Right lung (tissue), 10 donors: ENCODE data around the gene HIP1. TPM values are rescaled to one million over a fixed set of nuclear protein-coding genes. Genes with fewer than 3 reads are reported as not detected.
A peak's percentile ranks its signal among the peaks of the same experiment; 100 is the strongest.
"Not testable (repeated sequence)": the region's sequence is repeated elsewhere in the genome, so short reads cannot be mapped to it uniquely, and the experiment has no call there.

Source experiments
- DNase-seq, 2 donors: peaks; one replicate each; pipeline ENCODE4 v3.0.0-alpha.2; 2013
- long read RNA-seq, 8 donors: transcript quantifications; one replicate each; lab custom pipeline, GENCODE V29; 2026
- polyA plus RNA-seq, 5 donors: library from polyadenylated mRNA; unstranded; fragments of 120-200 nt; gene quantifications; one replicate each; pipeline versions ENCODE4 v1.2.1 to v1.2.3, GENCODE V29; 2013; ENCODE audit warnings: inconsistent platforms in 1 of 5, low replicate concordance in 1 of 5; ENCODE audit not compliant: insufficient read length in 5 of 5, insufficient read depth in 1 of 5

Gene HIP1
- polyA plus RNA-seq, result 10 to 100 TPM; 33.4 to 44.7 (median 41.7) TPM
- long read RNA-seq, donor 1, full-length matches to known transcripts, result 3 of 3 reads
- long read RNA-seq, donor 1, partial matches to known transcripts, result 0 of 3 reads
- long read RNA-seq, donor 1, other reads (novel, unspliced or antisense), result 0 of 3 reads
- long read RNA-seq, donor 2, full-length matches to known transcripts, result 2 of 2 reads
- long read RNA-seq, donor 2, partial matches to known transcripts, result 0 of 2 reads
- long read RNA-seq, donor 2, other reads (novel, unspliced or antisense), result 0 of 2 reads
- long read RNA-seq, donor 3, full-length matches to known transcripts, result 1 of 1 reads
- long read RNA-seq, donor 3, partial matches to known transcripts, result 0 of 1 reads
- long read RNA-seq, donor 3, other reads (novel, unspliced or antisense), result 0 of 1 reads
- long read RNA-seq, donor 4, result 0 reads
- long read RNA-seq, donor 5, full-length matches to known transcripts, result 1 of 54 reads
- long read RNA-seq, donor 5, partial matches to known transcripts, result 25 of 54 reads
- long read RNA-seq, donor 5, other reads (novel, unspliced or antisense), result 28 of 54 reads
- long read RNA-seq, donor 6, full-length matches to known transcripts, result 1 of 1 reads
- long read RNA-seq, donor 6, partial matches to known transcripts, result 0 of 1 reads
- long read RNA-seq, donor 6, other reads (novel, unspliced or antisense), result 0 of 1 reads
- long read RNA-seq, donor 7, full-length matches to known transcripts, result 3 of 11 reads
- long read RNA-seq, donor 7, partial matches to known transcripts, result 8 of 11 reads
- long read RNA-seq, donor 7, other reads (novel, unspliced or antisense), result 0 of 11 reads
- long read RNA-seq, donor 8, full-length matches to known transcripts, result 2 of 2 reads
- long read RNA-seq, donor 8, partial matches to known transcripts, result 0 of 2 reads
- long read RNA-seq, donor 8, other reads (novel, unspliced or antisense), result 0 of 2 reads

DNA sequence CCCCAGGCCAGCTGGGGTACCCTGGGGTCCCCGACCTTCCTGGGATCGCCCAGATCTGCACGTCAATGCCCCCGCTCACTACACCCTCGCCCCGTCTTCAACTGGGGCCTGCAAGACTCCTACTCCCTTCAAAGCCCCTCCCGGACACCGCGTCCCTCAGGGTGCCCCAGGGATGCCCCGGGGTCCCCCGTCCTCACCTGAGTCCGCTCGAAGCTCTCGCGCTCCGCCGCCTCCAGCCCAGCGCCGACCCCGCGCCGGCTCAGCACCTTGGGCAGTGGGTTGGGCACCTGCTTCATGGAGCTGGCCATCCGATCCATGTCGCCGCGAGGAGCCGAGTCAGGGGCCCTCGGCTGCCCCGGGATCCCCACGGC lies at the start of gene HIP1:
TSS of gene HIP1 (minus strand) at position 338 of the 371 bp plus-strand sequence. CDS start at position 317, 21 bp downstream.
- DNase-seq, result no peak

DNA sequence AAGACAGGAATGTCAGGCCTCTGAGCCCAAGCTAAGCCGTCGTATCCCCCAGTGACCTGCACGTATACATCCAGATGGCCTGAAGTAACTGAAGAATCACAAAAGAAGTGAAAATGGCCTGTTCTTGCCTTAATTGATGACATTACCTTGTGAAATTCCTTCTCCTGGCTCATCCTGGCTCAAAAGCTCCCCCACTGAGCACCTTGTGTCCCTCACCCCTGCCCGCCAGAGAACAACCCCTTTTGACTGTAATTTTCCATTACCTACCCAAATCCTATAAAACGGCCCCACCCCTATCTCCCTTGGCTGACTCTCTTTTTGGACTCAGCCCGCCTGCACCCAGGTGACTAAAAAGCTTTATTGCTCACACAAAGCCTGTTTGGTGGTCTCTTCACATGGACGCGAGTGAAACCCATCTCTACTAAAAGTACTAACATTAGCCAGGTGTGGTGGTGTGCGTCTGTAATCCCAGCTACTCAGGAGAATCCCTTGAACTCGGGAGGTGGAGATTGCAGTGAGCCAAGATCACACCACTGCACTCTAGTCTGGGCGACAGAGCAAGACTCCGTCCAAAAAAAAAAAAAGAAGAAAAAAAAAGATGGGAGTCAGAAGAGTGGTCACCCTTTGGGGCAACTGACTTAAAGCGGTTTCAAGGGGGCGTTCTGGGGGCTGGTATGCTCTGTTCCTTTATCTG lies 49.6 kb upstream of the HIP1 start:
- DNase-seq, result not testable (repeated sequence)

DNA sequence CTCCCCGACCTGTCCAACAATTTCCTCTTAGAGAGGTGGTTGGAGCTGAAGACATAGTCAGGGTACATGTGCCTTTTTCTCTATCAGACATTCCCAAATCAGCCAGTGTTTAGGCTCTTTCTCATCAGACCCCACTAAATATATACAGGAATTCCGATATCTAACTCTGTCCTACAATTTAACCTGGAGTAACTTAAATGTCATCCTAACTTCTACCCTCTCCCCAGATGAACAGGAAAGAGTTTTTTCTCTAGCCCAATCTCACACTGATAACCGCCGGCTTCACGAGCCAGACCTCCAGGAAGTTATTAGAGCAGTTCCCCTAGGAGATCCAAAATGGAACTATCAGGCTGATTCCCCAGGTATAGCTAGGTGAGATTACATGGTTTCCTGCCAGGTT lies 44.3 kb upstream of the HIP1 start:
- not testable (repeated sequence) for DNase-seq

DNA sequence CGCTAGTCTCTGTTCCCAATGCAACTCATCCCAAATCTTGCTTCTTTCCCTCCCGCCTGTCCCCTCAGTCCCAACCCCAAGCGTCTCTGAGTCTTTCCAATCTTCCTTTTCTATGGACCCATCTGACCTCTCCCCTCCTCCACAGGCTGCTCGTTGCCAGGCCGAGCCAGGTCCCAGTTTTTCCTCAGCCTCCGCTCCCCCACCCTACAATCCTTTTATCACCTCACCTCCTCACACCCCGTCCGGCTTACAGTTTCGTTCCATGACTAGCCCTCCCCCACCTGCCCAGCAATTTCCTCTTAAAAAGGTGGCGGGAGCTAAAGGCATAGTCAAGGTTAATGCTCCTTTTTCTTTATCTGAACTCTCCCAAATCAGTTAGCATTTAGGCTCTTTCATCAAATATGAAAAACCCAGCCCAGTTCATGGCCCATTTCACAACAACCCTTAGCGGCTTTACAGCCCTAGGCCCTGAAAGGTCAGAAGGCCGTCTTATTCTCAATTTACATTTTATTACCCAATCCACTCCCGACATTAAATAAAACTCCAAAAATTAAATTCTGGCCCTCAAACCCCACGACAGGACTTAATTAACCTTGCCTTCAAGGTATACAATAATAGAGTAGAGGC lies 42.0 kb upstream of the HIP1 start:
- DNase-seq, result not testable (repeated sequence)

DNA sequence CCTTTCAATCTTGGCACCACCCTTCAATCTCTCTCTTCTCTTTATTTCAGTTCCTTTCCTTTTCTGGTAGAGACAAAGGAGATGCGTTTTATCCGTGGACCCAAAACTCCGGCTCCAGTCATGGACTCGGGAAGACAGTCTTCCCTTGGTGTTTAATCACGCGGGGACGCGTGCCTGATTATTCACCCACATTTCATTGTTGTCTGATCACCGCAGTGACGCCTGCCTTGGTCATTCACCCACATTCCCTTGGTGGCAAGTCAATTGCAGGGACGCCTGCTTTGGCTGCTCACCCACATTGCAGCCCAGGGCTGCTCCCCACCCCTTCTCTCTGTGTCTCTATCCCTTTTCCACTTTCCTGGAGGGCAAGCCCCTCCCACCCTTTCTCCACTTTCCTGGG lies 40.8 kb upstream of the HIP1 start:
- not testable (repeated sequence) for DNase-seq

DNA sequence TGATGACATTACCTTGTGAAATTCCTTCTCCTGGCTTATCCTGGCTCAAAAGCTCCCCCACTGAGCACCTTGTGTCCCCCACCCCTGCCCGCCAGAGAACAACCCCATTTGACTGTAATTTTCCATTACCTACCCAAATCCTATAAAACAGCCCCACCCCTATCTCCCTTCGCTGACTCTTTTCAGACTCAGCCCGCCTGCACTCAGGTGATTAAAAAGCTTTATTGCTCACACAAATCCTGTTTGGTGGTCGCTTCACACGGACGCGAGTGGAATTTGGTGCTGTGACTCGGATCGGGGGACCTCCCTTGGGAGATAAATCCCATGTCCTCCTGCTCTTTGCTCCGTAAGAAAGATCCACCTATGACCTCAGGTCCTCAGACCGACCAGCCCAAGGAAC lies 40.3 kb upstream of the HIP1 start:
- DNase-seq, result not testable (repeated sequence)

DNA sequence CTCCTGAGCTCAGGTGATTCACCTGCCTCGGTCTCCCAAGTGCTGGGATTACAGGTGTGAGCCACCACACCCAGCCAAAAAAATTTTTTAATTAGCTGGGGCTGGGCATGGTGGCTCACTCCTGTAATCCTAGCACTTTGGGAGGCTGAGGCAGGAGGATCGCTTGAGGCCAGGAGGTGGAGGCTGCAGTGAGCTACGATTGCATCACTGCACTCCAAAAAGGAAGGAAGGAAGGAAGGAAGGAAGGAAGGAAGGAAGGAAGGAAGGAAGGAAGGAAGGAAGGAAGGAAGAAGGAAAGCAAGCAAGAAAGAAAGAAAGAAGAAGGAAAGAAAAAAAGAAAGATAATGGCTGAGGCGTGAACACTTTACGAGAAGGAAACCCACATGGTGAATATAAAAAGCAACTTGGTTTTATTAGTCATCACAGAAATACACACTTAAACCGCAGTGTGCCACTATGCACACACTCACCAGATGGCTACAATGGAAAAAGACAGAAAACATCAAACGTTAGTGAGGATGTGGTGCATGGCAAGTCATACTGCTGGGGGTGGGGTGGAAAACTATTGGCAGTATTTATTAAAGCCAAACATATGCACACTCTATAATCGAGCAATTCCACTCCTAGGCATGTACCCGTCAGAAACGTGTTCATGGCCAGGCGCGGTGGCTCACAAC lies 37.7 kb upstream of the HIP1 start:
- DNase-seq, result no peak

DNA sequence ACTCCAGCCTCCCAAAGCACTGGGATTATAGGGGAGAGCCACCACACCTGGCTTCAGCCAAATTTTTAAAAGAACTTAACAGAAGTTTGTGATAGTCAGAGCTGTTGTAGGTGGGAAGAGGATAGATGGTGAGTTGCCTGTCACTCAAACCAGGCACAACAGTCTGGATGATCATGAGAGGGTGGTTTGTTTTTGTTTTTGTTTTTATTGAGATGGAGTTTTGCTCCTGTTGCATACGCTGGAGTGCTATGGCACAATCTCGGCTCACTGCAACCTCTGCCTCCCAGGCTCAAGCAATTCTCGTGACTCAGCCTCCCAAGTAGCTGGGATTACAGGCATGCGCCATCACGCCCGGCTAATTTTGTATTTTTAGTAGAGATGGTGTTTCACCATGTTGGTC lies 35.2 kb upstream of the HIP1 start:
- not testable (repeated sequence) for DNase-seq

DNA sequence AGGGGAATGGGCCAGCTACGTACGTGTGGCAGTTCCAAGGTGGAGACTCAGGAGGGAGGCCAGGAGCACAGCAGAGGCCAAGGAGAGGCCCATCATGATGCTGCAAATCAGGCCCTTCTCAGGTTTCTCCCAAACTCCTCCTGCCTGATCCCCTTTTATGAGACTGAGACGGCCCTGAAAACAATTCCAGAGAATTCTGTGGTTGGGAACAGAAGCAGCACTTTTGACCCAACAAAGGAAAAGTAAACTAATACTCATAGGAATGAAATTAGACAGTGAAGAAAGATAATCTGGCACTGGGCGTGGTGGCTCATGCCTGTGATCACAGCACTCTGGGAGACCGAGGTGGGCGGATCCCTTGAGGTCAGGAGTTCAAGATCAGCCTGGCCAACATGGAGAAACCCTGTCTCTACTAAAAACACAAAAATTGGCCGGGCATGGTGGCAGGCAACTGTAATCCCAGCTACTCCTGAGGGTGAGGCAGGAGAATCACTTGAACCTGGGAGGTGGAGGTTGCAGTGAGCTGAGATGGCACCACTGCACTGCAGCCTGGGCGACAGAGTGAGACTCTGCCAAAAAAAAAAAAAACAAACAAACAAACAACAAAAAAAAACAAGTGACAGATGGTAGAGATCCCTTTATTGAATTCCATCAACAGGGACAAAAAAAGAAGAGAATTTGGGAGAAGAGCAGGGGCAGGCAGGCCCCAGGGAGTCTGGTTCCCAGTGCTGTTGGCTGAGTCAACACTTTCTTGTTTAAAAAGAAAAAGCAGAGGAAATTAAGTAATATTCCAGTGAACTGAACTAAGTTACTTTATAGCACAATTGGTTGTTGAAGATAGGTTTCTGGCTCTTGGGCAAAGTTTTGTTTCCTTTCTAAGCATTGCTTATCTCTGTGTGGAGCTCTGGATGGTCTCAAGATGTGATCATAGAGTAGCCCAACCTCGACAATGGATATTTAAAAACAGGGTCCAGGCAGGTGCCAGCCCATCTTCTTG lies 33.6 kb upstream of the HIP1 start, which contains the start of gene CCL26:
TSS of gene CCL26 (minus strand) at position 131 of the 997 bp plus-strand sequence. CDS start at position 96, 35 bp downstream.
- no peak for DNase-seq

DNA sequence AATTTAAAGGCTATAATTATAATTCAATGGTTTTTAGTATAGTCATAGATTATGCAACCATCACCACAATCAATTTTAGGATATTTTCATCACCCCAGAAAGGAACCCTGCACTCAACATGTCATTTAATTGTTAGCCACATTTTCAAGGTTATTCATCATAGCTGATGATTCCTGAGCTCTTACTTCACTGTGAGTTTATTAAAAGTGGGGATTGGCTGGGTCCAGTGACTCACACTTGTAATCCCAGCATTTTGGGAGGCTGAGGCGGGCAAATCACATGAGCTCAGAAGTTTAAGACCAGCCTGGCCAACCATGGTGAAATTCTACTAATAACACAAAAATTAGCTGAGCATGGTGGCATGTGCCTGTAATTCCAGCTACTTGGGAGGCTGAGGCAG lies 32.5 kb upstream of the HIP1 start:
- DNase-seq, result no peak

DNA sequence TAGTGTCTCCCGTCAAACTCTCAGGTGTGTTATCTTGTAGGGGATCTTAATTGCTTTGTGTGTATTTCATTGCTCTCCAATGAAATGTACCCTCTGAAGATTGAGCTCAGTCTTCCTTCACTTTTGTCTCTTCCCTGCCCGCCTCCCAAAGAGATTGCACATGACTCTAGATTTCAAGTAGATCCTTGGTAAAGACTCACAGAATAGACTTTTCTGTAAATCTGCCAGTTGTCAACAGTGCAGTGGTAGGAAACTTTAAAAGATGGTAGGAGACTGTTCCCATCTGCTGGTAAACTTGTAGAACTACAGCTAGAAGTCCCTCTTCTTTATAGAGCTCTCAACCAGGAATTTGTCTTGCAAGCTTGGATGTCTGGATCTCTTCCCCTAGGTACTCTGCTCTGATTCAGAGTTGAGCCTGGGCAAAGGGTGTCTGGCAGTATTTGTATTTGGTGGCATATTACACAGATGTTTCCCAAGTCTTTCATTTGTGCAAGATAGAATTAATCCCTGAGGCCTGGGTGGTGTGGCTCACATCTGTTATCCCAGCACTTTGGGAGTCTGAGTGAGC lies 23.7 kb upstream of the HIP1 start:
- peak; percentile 45 to 55 for DNase-seq

DNA sequence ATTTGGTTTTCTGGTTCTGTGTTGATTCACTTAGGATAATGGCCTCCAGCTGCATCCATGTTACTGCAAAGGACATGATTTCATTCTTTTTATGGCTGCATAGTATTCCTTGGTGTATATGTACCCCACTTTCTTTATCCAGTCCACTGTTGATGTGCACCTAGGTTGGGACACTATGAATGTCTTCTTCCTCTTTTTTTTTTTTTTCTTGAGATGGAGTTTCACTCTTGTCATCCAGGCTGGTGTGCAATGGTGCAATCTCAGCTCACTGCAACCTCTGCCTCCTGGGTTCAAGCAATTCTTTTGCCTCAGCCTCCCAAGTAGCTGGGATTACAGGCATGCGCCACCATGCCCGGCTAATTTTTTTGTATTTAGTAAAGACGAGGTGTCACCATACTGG lies 23.1 kb upstream of the HIP1 start:
- DNase-seq, result not testable (repeated sequence)

DNA sequence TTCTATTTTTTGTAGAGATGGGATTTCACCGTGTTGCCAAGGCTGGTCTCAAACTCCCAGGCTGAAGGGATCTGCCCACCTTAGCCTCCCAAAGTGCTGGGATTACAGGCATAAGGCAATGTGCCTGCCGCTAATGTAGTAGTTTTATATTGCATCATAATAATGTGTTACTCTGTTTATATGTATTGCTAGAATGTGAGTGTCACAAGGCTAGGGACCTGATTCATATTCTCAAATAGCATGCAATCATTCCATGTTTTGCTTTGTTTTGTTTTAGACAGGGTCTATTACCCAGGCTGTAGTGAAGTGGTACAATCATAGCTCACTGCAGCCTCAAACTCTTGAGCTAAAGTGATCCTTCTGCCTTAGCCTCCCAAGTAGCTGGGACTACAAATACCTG lies 19.8 kb upstream of the HIP1 start:
- DNase-seq, result no peak

DNA sequence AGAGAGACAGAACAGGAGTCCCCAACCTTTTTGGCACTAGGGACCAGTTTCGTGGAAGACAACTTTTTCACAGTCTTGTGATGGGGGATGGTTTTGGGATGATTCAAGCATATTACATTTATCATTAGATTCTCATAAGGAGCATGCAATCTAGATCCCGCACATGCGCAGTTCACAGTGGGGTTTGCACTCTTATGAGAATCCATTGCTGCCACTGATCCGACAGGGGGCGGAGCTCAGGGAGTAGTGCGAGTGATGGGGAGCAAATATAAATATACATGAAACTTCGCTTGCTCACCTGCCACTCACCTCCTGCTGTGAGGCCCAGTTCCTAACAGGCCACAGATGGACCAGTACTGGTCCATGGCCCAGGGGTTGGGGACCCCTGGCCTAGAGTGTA lies 19.1 kb upstream of the HIP1 start:
- no peak for DNase-seq

DNA sequence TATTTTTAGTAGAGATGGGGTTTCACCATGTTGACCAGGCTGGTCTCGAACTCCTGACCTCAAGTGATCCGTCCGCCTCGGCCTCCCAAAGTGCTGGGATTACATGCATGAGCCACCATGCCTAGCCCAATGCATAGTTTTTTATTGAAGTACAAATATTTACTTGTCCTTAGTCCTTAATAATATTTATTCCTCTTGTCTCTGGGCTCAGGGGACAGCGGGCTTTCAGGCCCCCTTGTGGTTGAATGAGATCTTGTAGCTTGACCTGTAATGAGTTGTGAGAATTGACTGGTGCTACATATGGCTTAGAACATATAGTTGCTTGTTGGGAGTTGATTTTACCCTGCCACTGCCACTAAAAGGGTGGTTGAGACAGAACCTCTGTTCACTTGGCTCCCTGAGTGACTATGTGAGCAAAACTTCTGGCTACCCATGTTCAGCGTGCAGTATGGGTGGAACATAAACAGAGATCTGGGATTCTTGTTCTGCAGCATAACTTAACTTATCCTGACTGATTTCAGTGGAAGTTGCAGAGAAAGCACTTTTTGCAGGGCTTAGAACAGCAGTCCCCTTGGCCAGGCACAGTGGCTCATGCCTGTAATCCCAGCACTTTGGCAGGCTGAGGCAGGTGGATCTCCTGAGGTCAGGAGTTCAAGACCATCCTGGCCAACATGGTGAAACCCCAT lies 18.4 kb upstream of the HIP1 start:
- DNase-seq, result no peak

DNA sequence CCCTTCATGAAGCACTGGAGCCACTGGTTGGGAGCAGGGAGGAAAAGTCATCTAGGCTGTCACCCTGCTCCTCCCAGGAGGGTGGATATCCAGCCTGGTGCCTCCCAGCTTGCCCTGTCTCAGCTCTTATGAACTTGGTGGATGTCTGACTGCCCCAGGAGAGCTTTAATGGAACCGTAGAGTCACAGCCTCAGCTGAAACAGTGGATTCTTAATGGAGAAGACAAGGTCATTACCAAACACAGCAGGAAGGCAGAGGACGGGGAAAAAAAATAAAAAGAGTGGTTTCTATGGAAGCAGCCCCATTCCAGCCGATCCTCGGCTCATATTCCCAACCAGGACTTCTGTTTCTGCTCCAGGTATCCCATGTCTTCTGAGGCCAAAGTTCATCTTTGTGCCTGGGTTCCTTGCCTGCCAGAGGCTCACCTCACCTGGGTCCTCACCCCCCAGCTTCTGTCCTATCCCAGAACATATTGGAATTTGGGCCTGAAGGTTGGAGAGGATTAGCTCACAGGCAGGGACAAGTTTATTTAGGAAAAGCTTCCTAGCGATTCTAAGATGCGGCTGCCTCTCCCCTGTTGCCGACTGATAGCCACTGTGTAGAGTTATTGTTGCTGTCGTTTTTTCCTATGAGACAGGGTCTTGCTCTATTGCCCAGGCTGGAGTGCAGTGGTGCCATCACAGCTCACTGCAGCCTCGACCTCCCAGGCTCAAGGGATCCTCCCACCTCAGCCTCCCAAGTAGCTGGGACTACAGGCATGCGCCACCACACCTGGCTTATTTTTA lies 17.7 kb upstream of the HIP1 start:
- DNase-seq, result no peak

DNA sequence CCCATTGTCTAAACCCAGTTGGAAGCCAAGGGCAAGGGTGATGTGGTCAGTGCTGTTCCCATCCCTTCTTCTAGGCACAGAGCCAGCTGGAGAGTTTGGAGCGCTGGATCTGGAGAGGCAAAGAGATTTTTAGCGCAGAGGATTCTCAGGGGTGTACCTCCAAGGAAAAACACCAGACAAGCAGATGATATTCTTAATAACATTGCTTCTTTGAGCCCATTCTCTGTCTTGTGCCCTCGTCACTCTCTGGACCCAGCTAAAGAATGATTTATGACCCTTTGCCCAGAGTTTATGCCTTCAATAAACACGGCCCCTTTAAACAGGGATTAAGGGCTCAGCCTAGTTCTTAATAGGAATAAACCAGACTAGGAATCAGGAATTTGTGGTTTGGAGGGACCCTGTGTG lies 4.7 kb upstream of the HIP1 start:
- no peak for DNase-seq
